ENCODE data around the gene ADORA1.

The ADORA1 gene

GRCh38 chr1:203210350-203210749 is 82.8 kb downstream of the ADORA1 start:
- H3K4me3 ChIP-seq (ENCODE audit: low read depth, low read length): no peak overlapping the region
- no peak for DNase-seq (ENCODE audit: low read depth)
- no peak for TF ChIP-seq CTCF (IDR thresholded peaks at IDR 0.05; ENCODE audit: control insufficient read depth, extremely low read depth, insufficient read depth)

GRCh38 chr1:203210988-203211387 is 83.5 kb downstream of the ADORA1 start:
- TF ChIP-seq CTCF (IDR thresholded peaks at IDR 0.05; ENCODE audit: control insufficient read depth, extremely low read depth, insufficient read depth): no peak
- no peak for DNase-seq (ENCODE audit: low read depth)
- H3K4me3 ChIP-seq (ENCODE audit: low read depth, low read length): no peak overlapping the region

GRCh38 chr1:203211812-203212211 is 84.3 kb downstream of the ADORA1 start:
- no peak for TF ChIP-seq CTCF (IDR thresholded peaks at IDR 0.05; ENCODE audit: control insufficient read depth, extremely low read depth, insufficient read depth)

GRCh38 chr1:203213126-203213525 is 85.6 kb downstream of the ADORA1 start:
- TF ChIP-seq CTCF (IDR thresholded peaks at IDR 0.05; ENCODE audit: control insufficient read depth, extremely low read depth, insufficient read depth): no peak
- no peak for DNase-seq (ENCODE audit: low read depth)
- H3K4me3 ChIP-seq (ENCODE audit: low read depth, low read length): no peak overlapping the region

More at GRCh38 chr1:203211812-203212211, 84.3 kb downstream of the ADORA1 start:
- no peak for DNase-seq (ENCODE audit: low read depth)
- H3K4me3 ChIP-seq (ENCODE audit: low read depth, low read length): no peak overlapping the region

GRCh38 chr1:203214871-203215270 is 87.3 kb downstream of the ADORA1 start:
- DNase-seq (ENCODE audit: low read depth): no peak
- TF ChIP-seq CTCF (IDR thresholded peaks at IDR 0.05; ENCODE audit: control insufficient read depth, extremely low read depth, insufficient read depth): no peak
- no peak overlapping the region for H3K4me3 ChIP-seq (ENCODE audit: low read depth, low read length)

- no peak overlapping the region for H3K4me3 ChIP-seq (ENCODE audit: low read depth, low read length)
- no peak for TF ChIP-seq CTCF (IDR thresholded peaks at IDR 0.05; ENCODE audit: control insufficient read depth, extremely low read depth, insufficient read depth)
- DNase-seq (ENCODE audit: low read depth): no peak
Observed at GRCh38 chr1:203215573-203215972, 88.0 kb downstream of the ADORA1 start.
